Measurements from ENCODE around the gene RAMP3.
"Not testable (repeated sequence)": the region's sequence is repeated elsewhere in the genome, so short reads cannot be mapped to it uniquely, and the experiment has no call there.

The RAMP3 gene

GRCh38 chr7:45190406-45191165, 33.0 kb downstream of the RAMP3 start:
- no peak for DNase-seq (ENCODE audit: low read depth in 4 of 4, low spot score in 1 of 4)

GRCh38 chr7:45191396-45191795, 33.8 kb downstream of the RAMP3 start:
- no peak for DNase-seq (ENCODE audit: low read depth in 4 of 4, low spot score in 1 of 4)

- no peak for DNase-seq (ENCODE audit: low read depth in 4 of 4, low spot score in 1 of 4)
These were observed 35.0 kb downstream of the RAMP3 start for GRCh38 chr7:45192621-45193041.

- DNase-seq (ENCODE audit: low read depth in 4 of 4, low spot score in 1 of 4): no peak
These were observed 36.2 kb downstream of the RAMP3 start for GRCh38 chr7:45193828-45194227.

- peak; percentile 16 to 61 (median 24) for DNase-seq (ENCODE audit: low read depth in 4 of 4, low spot score in 1 of 4)
These were observed 38.8 kb downstream of the RAMP3 start for GRCh38 chr7:45196374-45196773.

GRCh38 chr7:45197461-45197860, 39.9 kb downstream of the RAMP3 start:
- no peak for DNase-seq (ENCODE audit: low read depth in 4 of 4, low spot score in 1 of 4)

- DNase-seq (ENCODE audit: low read depth in 4 of 4, low spot score in 1 of 4): no peak
These were observed 41.4 kb downstream of the RAMP3 start for GRCh38 chr7:45198986-45199385.

GRCh38 chr7:45199506-45199905, 41.9 kb downstream of the RAMP3 start:
- DNase-seq (ENCODE audit: low read depth in 4 of 4, low spot score in 1 of 4): no peak

GRCh38 chr7:45202625-45203024, 45.0 kb downstream of the RAMP3 start:
- DNase-seq (ENCODE audit: low read depth in 4 of 4, low spot score in 1 of 4): no peak

GRCh38 chr7:45203036-45203435, 45.4 kb downstream of the RAMP3 start:
- no peak for DNase-seq (ENCODE audit: low read depth in 4 of 4, low spot score in 1 of 4)

GRCh38 chr7:45203459-45203858, 45.9 kb downstream of the RAMP3 start:
- DNase-seq (ENCODE audit: low read depth in 4 of 4, low spot score in 1 of 4): no peak

GRCh38 chr7:45203936-45204445, 46.4 kb downstream of the RAMP3 start:
- DNase-seq (ENCODE audit: low read depth in 4 of 4, low spot score in 1 of 4): no peak

GRCh38 chr7:45206266-45206665, 48.7 kb downstream of the RAMP3 start:
- not testable (repeated sequence) for DNase-seq (ENCODE audit: low read depth in 4 of 4, low spot score in 1 of 4)

GRCh38 chr7:45209909-45210308, 52.3 kb downstream of the RAMP3 start:
- not testable (repeated sequence) for DNase-seq (ENCODE audit: low read depth in 4 of 4, low spot score in 1 of 4)

- DNase-seq (ENCODE audit: low read depth in 4 of 4, low spot score in 1 of 4): no peak
These were observed 53.5 kb downstream of the RAMP3 start for GRCh38 chr7:45211066-45211465.

- DNase-seq (ENCODE audit: low read depth in 4 of 4, low spot score in 1 of 4): no peak
These were observed 54.4 kb downstream of the RAMP3 start for GRCh38 chr7:45211958-45212357.

GRCh38 chr7:45212606-45213005, 55.0 kb downstream of the RAMP3 start:
- no peak for DNase-seq (ENCODE audit: low read depth in 4 of 4, low spot score in 1 of 4)

GRCh38 chr7:45215601-45216062, 58.0 kb downstream of the RAMP3 start:
- DNase-seq (ENCODE audit: low read depth in 4 of 4, low spot score in 1 of 4): no peak

GRCh38 chr7:45216181-45216580, 58.6 kb downstream of the RAMP3 start:
- DNase-seq (ENCODE audit: low read depth in 4 of 4, low spot score in 1 of 4): no peak

- DNase-seq (ENCODE audit: low read depth in 4 of 4, low spot score in 1 of 4): no peak
These were observed 59.1 kb downstream of the RAMP3 start for GRCh38 chr7:45216622-45217165.

GRCh38 chr7:45217358-45217757, 59.8 kb downstream of the RAMP3 start:
- no peak for DNase-seq (ENCODE audit: low read depth in 4 of 4, low spot score in 1 of 4)

GRCh38 chr7:45219130-45219529, 61.5 kb downstream of the RAMP3 start:
- DNase-seq (ENCODE audit: low read depth in 4 of 4, low spot score in 1 of 4): no peak

All from stimulated activated CD4-positive, alpha-beta T cell treated with anti-CD3 and anti-CD28 coated beads, Interleukin-1b, Interleukin-23, amount 100 ng/mL, for 24 hours (primary cell).